OCI-M2 (cell line): ENCODE results near the gene CLIC6.

Experiments
- DNase-seq: peaks from one replicate; lab custom pipeline; 2025; ENCODE audit not compliant: unreplicated experiment; lab: John Stamatoyannopoulos, UW

The CLIC6 gene

GRCh38 chr21:34724131-34724856 lies 55.5 kb downstream of the CLIC6 start:
- no peak for DNase-seq

GRCh38 chr21:34724857-34725195 lies 56.0 kb downstream of the CLIC6 start:
- no peak for DNase-seq

- no peak for DNase-seq
Measured at GRCh38 chr21:34726627-34727337, 58.0 kb downstream of the CLIC6 start.

- DNase-seq: no peak
Measured at GRCh38 chr21:34728479-34728878, 59.7 kb downstream of the CLIC6 start.

GRCh38 chr21:34730194-34730593 lies 61.4 kb downstream of the CLIC6 start:
- no peak for DNase-seq

- no peak for DNase-seq
Measured at GRCh38 chr21:34730756-34731445, 62.1 kb downstream of the CLIC6 start.

- no peak for DNase-seq
Measured at GRCh38 chr21:34732388-34732821, 63.6 kb downstream of the CLIC6 start.

- DNase-seq: no peak
Measured at GRCh38 chr21:34733852-34734251, 65.1 kb downstream of the CLIC6 start.

- no peak for DNase-seq
Measured at GRCh38 chr21:34734696-34735095, 65.9 kb downstream of the CLIC6 start.

GRCh38 chr21:34736116-34736874 lies 67.5 kb downstream of the CLIC6 start:
- no peak for DNase-seq

- DNase-seq: no peak
Measured at GRCh38 chr21:34737115-34737514, 68.3 kb downstream of the CLIC6 start.

- no peak for DNase-seq
Measured at GRCh38 chr21:34740198-34740597, 71.4 kb downstream of the CLIC6 start.

- DNase-seq: no peak
Measured at GRCh38 chr21:34743285-34743684, 74.5 kb downstream of the CLIC6 start.

GRCh38 chr21:34743831-34744230 lies 75.0 kb downstream of the CLIC6 start:
- no peak for DNase-seq

GRCh38 chr21:34744801-34745200 lies 76.0 kb downstream of the CLIC6 start:
- no peak for DNase-seq

- DNase-seq: no peak
Measured at GRCh38 chr21:34745557-34746255, 76.9 kb downstream of the CLIC6 start.

- no peak for DNase-seq
Measured at GRCh38 chr21:34748862-34749261, 80.1 kb downstream of the CLIC6 start.

GRCh38 chr21:34754690-34755647 lies 86.2 kb downstream of the CLIC6 start:
- DNase-seq: no peak

- no peak for DNase-seq
Measured at GRCh38 chr21:34761758-34762330, 93.0 kb downstream of the CLIC6 start.
